Hepatic stellate cell (primary cell): ENCODE results near the gene GARIN6.
"Not testable (repeated sequence)": the region's sequence is repeated elsewhere in the genome, so short reads cannot be mapped to it uniquely, and the experiment has no call there.

Experiments used
- DNase-seq: peaks from one replicate; pipeline ENCODE4 v3.0.0; 2011; ENCODE audit warnings: low spot score

The GARIN6 gene

DNA sequence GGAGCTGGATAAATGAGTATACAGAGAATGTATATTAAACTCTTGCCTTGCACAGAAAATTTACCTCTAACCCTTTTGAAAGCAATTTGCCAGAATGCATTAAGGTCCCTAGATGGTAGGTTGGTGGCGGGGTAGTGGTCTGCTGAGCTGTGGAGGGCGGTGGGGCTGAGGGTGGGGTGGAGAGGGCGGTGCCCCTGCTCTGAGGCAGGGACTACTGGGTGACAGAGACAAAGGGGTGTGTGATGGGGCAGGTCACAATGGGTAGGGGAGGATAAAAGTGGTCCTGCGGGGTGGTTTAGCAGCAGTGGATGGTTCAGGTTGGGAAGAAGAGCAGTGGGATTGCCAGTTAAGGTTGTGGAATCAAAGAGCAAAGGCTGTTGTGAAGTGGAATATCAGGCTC, at the start of gene GARIN6:
Gene GARIN6, plus strand, starts transcription at position 301 of the 400 bp plus-strand sequence. CDS start 422 bp downstream, outside the sequence.
- no peak for DNase-seq

DNA sequence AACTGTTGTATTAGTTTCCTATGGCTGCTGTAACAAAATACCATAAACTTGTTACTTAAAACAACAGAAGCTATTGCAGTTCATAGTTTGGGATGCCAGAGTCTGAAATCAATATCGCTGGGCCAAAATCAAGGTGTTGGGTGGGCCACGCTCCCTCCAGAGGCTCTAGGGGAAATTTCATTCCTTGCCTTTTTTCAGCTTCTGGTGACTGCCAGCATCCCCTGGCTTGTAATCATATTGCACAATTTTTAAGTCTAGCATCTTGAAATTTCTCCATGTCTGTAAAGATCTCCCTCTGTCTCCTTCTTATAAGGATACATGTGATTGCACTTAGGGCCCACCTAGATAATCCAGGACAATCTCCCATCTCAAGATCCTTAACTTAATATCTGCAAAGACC, 48.8 kb upstream of the GARIN6 start:
- DNase-seq, result no peak

DNA sequence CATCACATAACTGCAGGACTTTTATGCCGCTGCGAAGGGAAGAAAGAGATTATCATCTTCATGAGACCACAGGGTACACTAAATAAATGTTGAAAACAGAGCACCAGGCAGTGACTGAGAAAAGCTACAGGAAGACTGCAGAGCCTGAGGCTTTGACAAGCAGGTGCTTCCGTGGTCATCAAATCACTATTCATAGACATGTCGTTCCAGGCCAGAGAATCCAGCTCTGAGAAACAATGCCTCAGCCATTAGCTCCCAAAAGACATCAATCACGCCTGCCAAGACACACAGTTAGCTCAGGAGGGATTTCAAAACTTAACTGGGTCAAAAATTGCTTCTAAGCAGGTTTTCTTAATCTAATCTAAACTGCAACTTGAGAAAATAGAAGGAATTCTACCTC, 47.2 kb upstream of the GARIN6 start:
- DNase-seq, result no peak

DNA sequence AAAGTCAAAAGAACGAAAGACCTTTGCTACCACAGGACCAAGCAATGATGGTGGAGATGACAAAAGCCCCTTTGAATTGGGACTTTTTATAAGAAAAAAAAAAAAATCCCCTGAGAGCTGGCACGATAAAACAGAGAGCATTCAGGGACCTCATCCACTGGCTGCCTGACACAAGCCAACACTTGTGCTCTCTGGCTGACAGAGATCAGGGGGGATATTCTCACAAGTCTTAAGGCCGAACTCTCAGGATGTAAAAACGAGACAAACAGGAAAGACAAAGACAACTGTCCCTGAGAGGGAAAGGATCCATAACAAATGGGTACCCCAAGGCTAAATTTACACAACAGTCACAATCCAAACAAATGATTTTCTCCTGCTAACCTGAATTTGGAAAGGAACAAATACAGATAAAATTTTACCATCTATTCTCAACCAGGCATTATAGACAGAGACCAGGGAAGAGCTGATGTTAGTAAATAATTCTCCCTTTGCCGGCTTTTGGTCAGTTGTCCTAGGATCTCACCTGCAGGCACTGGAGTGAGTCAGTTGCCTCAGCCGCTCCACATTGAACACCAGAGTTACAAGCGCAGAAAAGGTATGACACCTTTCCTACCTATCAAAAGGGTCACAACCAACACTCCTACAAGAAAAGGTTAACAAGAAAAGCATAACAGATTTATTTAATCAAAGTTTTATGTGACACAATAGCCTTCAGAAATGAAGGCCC, 37.9 kb upstream of the GARIN6 start:
- no peak for DNase-seq

DNA sequence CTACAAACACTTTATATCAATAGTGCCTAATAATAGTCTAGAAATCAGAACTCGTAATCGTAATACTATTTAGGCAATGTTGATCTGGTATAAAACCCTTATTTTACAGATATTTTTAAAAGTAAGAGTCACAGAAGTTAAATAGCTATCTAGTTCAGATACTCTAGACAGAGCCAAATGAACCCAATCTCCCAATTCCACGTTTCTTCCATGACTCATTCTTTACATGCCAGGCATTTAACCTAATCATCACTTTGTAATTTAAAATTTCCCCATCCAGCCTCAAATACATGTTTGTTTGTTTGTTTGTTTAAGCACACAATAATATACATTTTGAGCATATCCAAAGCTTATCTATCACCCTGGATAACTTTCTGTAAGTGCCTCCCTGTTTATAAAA, 36.4 kb upstream of the GARIN6 start:
- no peak for DNase-seq

DNA sequence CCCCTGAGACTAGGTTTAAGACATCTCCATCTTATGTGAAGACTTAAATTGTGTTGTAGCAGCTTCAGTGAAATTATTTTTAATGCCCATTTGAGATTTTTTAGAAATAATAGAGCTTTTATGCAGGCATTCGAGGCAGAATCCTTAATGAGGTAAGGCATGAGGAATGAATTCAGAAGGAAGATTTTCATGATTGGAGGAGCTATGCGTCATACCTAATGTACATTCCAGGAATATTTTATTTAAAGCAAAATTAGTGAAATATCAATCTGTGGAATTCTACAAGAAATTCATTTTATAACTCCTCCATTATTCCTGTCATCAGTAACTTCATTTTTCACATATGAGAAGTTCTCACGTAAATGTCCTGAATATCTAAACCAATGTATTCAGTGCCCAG, 36.0 kb upstream of the GARIN6 start:
- no peak for DNase-seq

DNA sequence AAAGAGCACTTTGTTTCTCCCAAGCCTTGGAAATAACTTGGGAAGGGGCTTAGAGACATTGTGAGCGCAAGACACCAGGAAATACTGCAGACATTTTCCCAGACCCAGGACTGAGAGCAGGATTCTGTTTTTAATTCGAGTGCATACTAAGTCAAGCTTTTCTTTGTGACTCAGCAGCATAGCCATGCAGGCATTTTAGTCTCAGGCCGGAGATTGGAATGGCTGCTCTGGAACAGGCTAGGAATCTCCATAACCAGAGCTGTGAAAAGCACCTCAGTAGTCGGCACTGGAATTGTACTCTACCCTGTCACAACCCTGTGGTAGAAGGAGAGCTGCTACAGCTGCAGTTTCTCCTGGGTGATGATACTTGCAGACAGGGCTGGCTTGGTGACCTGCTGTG, 28.9 kb upstream of the GARIN6 start:
- no peak for DNase-seq

DNA sequence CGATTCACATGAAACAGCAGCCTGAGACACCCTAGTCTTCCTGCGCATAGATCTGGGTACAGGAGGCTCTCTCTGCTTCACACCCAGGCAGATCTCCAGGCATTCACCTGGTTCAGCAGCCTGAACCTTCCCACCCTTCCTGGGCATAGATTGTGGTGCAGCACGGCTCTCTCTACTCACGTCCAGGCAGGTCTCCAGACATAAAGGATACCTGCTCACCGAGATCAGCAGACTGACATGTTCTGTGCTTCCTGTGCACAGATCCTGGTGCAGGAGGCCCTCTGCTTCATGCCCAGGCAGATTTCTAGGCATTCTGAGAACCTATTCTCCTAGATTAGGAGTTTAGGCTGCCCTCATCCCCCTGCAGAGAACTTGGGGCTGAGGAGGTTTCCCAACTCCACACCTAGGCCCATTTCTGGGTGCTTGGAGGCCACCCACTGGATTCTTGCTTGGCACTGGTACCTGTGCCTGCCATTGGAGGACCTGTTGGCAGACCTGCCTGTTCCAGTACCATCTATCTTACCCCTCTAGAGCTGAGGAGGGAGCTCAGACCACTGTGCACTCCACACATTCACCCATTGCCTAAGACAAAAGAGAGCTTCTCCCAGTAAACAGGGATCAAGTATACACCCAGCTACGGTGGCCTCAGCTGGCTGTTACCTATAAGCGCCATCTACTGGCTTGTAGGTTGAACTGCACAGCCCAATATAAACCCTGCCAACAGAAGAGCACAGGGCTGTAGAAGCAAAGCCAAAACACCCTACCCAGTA, 28.0 kb upstream of the GARIN6 start:
- DNase-seq, result no peak

DNA sequence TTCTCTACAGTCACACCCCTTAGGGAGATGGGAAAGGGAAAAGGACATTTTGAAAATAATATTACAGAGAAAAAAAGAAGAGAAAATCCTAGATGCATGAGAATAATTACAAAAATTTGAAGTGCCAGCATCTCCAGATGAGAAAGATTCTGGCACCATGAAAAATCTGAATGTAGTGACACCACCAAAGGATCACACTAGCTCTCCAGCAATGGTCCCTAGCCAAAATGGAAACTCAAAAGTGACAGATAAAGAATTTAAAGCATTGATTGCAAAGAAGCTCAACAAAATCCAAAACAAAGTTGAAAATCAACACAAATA, 27.4 kb upstream of the GARIN6 start:
- DNase-seq, result no peak

DNA sequence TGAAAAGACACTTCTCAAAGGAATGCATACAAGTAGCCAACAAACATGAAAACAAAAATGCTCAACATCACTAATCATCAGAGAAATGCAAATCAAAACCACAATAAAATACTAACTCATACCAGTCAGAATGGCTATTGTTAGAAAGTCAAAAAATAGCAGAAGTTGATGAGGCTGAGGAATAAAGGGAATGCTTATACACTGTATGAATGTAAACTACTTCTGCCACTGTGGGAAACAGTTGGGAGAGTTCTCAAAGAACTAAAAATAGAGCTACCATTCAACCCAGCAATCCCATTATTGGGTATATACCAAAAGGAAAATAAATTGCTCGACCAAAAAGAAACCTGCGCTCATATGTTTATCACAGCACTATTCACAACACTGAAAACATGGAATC, 23.0 kb upstream of the GARIN6 start:
- not testable (repeated sequence) for DNase-seq

DNA sequence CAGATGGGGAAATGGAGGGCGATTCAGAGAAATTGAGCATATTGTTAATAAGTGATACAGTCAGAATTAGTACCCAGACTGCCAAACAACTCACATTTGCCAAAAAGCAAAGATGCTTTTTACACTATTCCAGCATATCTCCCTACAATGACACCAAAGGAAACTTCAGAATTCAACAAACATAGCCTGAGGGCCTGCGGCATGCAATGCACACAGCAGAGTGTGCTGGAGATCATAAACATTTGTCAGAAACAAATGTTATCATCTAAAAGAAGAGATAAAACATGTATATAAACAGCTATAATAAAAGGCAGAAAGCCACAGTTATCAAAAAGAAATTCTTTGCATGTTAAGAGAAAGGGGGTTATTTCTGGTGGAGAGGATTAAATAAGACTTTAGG, 20.1 kb upstream of the GARIN6 start:
- DNase-seq, result no peak

DNA sequence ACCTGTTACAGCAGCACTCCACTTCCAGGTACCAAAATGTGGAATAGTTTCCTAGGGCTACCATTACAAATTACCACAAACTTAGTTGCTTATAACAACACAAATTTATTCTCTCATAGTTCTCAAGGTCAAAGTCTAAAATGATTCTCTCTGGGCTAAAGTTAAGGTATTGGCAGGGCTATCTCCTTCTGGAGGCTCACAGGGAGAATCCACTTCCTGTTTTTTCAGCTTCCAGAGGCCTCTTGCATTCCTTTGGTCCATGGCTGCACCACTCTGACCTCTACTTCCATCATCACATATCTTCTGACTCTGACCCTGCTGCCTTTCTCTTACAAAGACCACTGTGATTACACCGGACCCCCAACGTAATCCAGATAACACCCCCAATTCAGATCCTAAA, 2.9 kb upstream of the GARIN6 start:
- DNase-seq, result no peak

DNA sequence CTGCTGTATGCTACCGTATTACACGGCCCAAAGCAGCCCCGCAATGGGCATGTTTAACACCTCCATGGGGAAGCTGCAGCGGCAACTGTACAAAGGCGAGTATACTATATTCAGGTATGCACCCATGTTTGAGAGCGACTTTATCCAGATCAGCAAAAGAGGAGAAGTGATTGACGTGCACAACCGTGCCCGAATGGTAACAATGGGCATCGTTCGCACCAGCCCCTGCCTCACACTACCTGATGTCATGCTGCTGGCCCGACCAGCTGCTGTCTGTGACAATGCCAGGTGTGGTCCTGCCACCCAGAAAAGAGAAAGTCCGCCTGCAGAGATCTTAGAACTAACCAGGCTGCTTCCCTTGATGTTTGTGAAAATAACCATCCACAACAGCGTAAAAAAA, 630 bp downstream of the GARIN6 start:
- no peak for DNase-seq

DNA sequence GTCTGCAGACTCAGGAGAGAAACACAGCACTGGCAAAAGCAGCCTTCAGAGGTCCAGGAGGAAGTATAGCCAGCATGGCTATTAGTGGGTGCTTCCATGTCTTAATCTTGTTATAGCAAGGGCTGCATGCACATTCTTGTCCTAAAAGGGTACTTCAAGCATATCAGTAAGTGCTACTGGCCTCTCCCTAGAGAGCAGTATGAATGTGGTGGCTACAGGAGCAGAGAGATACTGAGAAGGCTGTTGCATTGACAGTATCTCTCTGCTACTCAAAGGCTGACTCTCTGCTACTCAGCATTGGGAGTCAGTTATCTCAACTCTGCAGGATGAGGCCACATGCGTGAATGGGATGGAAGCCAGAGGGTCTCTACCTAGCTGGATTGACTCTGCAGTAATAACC, 2.0 kb downstream of the GARIN6 start:
- no peak for DNase-seq

DNA sequence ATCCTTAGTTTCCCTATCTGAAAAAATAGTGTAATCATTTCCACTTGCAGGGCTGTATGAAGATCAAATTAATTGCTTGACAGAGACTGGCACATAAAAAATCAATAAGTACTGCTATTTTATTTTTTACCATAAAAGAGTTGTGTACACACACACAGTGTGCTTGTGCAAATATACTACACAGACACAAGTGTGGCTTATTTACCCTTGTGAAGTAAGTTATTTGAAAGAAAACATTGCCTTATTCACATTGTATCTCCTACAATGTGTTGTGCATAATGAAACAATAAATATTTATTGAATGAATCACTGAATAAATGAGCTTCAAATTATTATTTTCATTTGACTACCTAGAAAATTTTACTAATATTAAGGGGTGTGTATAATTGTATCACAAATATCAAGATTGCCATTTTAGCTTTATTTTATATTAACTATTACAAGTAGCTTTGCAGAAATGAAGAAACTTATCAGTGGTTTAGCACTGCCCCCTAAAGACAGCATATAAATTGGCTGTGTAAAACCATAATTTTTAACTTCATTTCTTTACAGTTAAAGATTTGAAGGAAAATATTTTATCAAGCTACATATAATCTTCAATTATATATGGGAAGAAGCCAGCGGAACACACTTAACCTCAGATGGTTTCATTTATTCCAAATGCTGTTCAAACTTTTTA, 11.3 kb downstream of the GARIN6 start:
- DNase-seq, result no peak

DNA sequence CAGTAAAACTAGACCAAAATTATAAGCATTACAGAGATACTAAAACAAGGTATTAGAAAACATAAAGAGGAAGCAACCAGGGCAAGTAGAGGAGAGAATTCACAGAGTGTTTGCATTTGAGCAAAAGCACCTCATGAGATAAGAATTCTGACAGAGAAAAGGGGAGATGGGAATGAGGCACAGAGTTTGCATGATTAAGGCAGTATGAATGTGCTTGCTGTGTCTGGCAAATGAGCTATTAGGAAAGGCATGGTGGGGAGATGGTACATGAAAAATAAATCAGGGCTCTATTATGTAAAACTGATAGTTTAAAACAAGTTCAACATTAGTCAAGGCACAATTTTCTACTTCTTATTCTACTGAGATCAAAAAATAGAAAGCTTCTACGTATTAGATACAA, 23.1 kb downstream of the GARIN6 start:
- DNase-seq, result no peak

DNA sequence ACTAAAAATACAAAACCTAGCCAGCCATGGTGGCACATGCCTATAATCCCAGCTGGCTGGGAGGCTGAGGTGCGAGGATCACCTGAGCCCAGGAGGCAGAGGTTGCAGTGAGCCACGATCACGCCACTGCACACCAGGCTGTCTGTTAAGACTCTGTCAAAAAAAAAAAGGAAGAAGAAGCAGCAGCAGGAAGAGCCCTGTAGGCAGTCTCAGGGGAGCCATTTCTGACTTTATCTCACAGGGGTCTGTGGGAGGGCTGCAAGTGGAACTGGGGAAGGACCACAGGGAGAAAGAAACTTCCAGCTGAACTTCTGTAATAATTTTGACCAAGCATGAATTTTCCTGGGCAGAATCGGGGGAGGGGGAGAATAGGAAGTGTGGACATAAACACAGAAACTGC, 32.7 kb downstream of the GARIN6 start:
- no peak for DNase-seq

DNA sequence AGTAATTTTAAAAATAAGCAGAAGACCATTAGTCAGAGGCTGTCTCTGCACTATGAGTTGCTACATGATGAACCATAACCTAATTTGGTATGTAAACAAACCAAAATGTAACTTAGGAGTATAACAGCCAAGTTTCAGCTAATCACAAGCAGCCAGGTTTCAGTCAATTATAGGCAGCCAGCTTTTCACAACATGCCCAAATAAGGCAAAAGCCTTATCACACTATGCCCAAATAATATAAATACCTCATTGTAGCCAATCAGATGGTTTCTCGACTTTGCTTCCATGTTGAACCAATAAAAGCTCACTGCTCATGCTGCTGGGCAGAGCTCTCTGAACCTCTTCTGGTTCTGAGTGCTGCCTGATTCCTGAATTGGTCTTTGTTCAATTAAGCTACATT, 38.6 kb downstream of the GARIN6 start:
- no peak for DNase-seq

DNA sequence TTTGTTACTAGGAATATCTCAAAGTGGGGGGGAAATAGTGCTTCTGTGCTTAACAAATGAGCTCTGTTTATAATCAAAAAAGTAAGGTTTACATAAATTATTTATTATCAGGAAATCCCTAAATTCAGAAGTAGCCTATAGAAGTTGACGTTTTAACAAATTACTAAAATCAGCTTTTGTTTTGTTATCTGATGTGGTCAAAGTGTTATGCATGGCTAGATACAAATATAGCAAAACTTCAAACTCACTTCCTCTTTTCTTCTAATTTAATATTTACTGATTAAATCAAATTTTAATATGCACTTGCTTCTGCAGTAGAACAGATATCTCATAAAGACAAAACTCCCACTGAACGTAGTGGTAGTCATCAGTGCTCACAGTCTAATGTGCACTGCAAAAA, 47.5 kb downstream of the GARIN6 start:
- no peak for DNase-seq
